PFSK-1 (cell line): ENCODE data around the gene SH3BGR.

ENCODE experiments used
- FOXP2 ChIP-seq: optimal IDR thresholded peaks from 2 replicates; pipeline ENCODE3; 2011; ENCODE audit warnings: borderline replicate concordance, control low read depth, inconsistent platforms; ENCODE audit not compliant: insufficient read depth; ENCODE audit errors: extremely low read length, extremely low read depth
- POLR2AphosphoS5 ChIP-seq: IDR thresholded peaks from 2 replicates; pipeline ENCODE4 v1.6.1; 2012; ENCODE audit warnings: low read depth, mild to moderate bottlenecking, control low read depth, low read length, moderate library complexity
- SIN3A ChIP-seq: IDR thresholded peaks from 2 replicates; pipeline ENCODE4 v1.6.1; 2012; ENCODE audit warnings: mild to moderate bottlenecking, low read length, moderate library complexity, borderline replicate concordance; ENCODE audit not compliant: insufficient read depth
- TAF1 ChIP-seq: IDR thresholded peaks from 2 replicates; pipeline ENCODE4 v1.6.1; 2012; ENCODE audit warnings: low read length, control low read depth, borderline replicate concordance; ENCODE audit not compliant: insufficient read depth
- TF ChIP-seq, protein P1 (sequence below), 2 experiments: IDR thresholded peaks; 2 replicates each; pipeline versions ENCODE4 v1.6.1 to v1.8.0; 2011 to 2012; ENCODE audit warnings: low read depth in 2 of 2, low read length in 2 of 2, control low read depth in 1 of 2, inconsistent platforms in 1 of 2, mild to moderate bottlenecking in 1 of 2, moderate library complexity in 1 of 2; ENCODE audit not compliant: insufficient read depth in 1 of 2

Gene SH3BGR

DNA sequence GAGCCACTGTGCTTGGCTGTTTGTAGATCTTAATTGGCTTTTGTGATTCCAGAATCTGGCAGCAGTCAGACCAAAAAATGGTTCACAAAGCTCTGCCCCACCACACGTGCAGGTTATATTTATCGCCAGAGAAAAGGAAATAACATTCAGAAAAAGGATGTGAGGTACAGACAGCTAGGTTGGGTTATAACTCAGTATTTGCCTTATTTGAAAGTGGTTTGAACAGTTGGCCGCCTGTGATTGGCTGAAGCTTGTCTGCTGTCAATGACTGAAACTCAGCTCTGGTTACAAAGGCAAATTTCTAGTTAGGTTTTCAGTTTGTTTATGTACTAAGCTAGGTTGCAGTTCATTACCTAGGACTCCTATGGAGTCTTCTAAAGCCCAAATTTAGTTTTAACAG is 9.6 kb downstream of the SH3BGR start:
- TF ChIP-seq SIN3A (no peak), POLR2AphosphoS5 (no peak), FOXP2 (no peak), TAF1 (no peak)
- TF ChIP-seq, protein P1, sequence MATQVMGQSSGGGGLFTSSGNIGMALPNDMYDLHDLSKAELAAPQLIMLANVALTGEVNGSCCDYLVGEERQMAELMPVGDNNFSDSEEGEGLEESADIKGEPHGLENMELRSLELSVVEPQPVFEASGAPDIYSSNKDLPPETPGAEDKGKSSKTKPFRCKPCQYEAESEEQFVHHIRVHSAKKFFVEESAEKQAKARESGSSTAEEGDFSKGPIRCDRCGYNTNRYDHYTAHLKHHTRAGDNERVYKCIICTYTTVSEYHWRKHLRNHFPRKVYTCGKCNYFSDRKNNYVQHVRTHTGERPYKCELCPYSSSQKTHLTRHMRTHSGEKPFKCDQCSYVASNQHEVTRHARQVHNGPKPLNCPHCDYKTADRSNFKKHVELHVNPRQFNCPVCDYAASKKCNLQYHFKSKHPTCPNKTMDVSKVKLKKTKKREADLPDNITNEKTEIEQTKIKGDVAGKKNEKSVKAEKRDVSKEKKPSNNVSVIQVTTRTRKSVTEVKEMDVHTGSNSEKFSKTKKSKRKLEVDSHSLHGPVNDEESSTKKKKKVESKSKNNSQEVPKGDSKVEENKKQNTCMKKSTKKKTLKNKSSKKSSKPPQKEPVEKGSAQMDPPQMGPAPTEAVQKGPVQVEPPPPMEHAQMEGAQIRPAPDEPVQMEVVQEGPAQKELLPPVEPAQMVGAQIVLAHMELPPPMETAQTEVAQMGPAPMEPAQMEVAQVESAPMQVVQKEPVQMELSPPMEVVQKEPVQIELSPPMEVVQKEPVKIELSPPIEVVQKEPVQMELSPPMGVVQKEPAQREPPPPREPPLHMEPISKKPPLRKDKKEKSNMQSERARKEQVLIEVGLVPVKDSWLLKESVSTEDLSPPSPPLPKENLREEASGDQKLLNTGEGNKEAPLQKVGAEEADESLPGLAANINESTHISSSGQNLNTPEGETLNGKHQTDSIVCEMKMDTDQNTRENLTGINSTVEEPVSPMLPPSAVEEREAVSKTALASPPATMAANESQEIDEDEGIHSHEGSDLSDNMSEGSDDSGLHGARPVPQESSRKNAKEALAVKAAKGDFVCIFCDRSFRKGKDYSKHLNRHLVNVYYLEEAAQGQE (IDR thresholded peaks at IDR 0.05; ENCODE audit: insufficient read depth in 1 of 2, low read depth in 2 of 2, low read length in 2 of 2): no peak

DNA sequence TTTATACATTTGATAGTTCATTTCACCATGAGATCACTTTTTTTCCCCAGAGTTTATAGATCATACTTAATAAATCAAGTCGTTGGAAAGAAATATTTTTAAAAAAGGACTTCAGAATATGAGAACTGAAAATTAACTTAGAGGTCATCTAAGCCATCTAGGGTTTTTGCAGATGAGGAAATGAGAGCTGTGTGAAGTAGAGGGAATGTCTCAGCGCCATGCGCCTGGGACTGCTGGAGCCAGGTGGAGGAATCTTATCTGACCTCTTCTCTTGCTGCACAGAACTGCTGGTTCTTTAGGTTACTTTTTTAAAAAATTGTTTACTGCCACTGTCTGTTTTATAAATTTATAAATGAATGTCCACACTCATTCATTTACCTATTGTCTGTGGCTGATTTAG is 11.5 kb downstream of the SH3BGR start:
- TF ChIP-seq POLR2AphosphoS5: no peak
- no peak for TF ChIP-seq TAF1
- TF ChIP-seq, protein P1 (IDR thresholded peaks at IDR 0.05; ENCODE audit: insufficient read depth in 1 of 2, low read depth in 2 of 2, low read length in 2 of 2): no peak
- TF ChIP-seq SIN3A: no peak
- TF ChIP-seq FOXP2: no peak

DNA sequence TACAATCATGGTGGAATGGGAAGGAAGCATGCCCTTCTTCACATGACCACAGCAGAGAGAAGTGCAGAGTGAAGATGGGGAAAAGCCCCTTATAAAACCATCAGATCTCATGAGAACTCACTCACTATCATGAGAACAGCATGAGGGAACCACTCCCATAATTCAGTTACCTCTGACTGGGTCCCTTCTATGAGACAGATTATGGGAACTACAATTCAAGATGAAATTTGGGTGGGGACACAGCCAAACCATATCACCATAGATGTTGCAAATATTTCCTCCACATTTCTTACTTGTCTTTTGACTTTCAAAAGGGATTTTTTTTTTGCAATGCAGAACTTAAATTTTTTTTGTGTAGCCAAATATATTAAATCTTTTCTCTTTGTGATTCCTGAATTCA is 14.8 kb downstream of the SH3BGR start:
- TF ChIP-seq POLR2AphosphoS5 (no peak), SIN3A (no peak), TAF1 (no peak), FOXP2 (no peak)
- TF ChIP-seq, protein P1 (IDR thresholded peaks at IDR 0.05; ENCODE audit: insufficient read depth in 1 of 2, low read depth in 2 of 2, low read length in 2 of 2): no peak

DNA sequence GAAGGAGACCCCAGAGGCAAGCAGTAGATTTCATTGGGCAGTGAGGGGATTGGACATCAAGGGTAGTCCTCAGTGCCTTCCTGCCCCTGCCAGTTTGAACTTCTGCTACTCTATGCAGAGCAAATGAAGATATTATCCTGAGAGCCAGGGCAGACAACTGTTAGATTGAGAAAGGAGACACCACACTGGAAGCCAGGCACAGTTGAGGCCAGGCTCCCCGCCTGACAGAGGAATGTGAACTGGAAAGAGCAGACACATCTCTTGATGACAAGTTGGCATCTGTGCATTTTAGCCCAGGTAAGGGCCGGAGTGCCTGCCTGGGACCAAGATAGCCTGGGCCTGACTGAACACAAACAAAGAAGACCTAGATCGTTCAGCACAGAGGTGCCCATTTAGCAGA is 16.0 kb downstream of the SH3BGR start:
- TF ChIP-seq FOXP2 (no peak), TAF1 (no peak), POLR2AphosphoS5 (no peak), SIN3A (no peak)
- TF ChIP-seq, protein P1 (IDR thresholded peaks at IDR 0.05; ENCODE audit: insufficient read depth in 1 of 2, low read depth in 2 of 2, low read length in 2 of 2): no peak

DNA sequence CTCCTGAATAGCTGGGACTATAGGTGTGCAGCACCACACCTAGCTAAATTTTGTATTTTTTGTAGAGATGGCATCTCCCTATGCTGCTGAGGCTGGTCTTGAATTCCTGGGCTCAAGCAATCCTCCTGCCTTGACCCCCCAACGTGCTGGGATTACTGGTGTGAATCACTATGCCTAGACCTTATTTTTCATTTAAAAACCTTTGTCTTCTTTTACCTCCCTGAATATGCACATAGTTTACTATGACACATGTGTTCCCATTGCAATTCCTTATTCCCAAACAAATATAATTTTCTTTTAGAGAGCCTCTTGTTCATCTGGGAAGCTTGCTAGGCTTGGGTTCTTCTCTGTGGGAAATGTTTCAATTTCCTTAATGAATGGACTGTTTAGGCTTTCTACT is 16.8 kb downstream of the SH3BGR start:
- TF ChIP-seq POLR2AphosphoS5 (no peak), SIN3A (no peak), FOXP2 (no peak), TAF1 (no peak)
- TF ChIP-seq, protein P1 (IDR thresholded peaks at IDR 0.05; ENCODE audit: insufficient read depth in 1 of 2, low read depth in 2 of 2, low read length in 2 of 2): no peak
